HuH-7 (cell line): ENCODE data around the gene PRKN.

ENCODE experiments used
- DNase-seq: peaks from one replicate; pipeline ENCODE4 v3.0.0; 2011; ENCODE audit warnings: low spot score

Gene PRKN

DNA sequence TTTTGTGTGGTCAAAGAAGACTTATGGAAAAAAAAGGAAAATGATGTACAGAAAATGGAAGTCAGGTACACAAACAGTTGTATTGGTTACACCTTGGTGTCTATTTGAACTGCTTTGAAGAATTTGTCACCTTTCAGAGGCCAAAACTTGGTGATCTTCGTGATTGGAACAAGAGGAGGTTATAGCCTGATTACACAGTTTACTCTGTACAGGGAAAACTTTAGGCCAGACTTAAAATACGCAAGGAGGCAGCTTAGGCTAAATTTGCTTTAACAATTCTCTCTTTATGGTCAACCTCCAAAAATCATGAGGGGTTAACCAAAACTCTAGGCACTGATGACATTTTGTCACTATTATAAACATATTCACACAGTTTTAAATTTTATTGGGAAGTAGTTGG is 353.7 kb downstream of the PRKN start:
- no peak for DNase-seq

DNA sequence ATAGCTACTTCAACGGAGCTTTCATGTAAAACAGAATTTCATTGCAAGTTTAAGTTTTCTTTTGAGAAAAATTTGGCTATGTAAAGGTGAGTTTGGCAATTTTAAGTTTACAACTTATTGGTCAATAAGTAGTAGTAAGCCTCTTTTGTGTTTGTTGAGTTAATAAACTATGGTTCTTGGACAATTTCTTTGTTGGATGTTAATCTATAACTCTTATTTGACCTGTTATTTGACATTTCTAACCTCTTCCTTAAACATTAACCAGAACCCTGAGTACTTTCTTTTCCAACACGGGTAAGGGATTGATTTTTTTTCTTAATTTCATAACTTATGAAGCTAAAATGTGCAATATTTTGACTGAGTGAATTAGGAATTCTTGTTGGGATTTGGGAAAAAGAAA is 354.4 kb downstream of the PRKN start:
- DNase-seq: no peak

DNA sequence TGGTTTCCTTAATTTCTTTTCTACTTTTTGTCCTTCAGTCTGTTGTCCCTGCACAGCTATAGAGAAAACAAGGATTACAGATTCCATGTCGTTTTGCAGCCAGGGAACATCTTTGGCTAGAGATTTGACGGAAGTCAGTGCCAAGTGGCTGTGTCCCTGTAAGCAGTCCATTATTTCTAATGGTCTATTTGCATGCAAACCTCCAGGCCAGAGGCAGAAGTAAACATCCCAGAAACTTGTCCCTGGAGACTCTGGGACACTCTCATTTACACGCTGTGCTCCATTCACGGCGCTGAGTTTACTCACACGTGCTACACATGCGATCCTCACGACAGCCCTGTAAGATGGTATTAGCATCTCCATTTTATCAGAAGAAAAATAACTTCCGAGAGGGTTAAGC is 355.5 kb downstream of the PRKN start:
- no peak for DNase-seq

DNA sequence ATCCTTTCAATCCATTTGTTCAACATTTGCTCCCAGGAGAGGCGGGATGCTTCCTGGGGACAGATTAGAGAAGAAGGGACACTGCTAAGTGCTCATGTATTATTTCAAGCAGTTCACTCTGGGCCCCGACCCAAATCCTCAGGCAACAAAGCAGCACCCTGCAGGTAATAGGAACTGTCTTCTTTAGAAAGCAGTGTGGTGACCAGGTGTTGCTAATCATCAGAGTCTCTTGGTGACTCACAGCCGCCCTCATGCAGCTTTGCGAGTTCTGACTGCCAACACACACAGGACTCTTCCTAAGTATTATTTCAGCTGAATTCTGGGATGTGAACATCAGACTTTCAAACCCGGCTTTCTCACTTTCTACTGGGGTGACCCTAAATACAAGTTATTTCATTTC is 356.4 kb downstream of the PRKN start:
- DNase-seq: no peak

DNA sequence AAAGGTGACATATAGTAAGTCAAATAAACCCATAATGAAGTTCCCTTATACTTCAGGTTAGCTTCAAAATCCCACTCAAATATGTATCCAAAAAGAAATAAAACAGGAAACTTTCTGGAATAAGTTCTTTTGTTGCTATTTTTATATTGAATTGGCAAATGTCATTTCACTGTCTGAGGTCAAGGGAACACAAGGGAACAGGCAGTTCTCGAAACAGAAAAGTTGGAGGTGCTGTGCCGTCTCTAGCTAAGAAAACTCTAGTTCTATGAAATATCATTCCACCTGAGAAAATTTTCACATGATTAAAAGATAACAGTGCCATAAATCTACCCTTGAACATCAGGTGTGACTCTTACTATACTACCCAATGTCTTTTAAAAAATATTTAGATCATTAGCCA is 358.5 kb downstream of the PRKN start:
- no peak for DNase-seq

DNA sequence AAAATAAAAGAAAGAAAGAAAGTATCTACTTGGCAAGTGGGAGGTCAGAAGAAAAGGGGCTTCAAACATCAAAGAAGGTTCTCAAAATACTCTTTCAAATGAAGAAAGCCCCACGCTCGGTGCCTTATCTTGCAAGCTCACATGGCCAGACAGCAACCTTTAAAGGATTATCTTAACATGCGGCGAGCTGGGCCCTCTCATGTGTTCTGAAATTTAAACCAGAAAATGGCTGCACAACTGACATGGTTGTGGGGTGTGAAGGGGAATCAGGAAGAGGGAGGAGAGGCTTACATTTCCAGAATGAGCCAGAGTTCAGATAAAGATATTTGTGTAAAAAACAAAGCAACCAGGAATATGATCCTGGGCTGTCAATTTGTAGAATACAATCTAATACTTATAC is 363.1 kb downstream of the PRKN start:
- no peak for DNase-seq

DNA sequence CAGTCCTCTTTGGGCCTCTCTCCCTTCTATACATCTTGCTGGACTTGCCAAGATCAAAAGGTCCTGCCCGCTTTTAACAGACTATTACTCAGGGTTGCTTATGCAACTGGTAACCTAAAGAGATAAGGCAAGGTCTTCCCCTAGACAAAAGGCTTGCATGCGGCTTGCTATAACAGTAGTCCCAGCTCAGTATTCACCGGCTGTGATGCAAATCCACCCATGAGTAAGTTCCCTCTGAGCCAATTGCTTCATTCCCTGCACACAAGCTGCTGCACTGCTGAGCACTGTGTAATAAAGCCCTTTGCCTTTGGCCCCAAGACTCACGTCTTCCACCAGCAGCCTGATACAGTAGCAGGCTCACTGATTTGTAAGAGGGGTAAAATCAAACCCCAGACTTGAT is 363.8 kb downstream of the PRKN start:
- DNase-seq: peak; percentile 36

DNA sequence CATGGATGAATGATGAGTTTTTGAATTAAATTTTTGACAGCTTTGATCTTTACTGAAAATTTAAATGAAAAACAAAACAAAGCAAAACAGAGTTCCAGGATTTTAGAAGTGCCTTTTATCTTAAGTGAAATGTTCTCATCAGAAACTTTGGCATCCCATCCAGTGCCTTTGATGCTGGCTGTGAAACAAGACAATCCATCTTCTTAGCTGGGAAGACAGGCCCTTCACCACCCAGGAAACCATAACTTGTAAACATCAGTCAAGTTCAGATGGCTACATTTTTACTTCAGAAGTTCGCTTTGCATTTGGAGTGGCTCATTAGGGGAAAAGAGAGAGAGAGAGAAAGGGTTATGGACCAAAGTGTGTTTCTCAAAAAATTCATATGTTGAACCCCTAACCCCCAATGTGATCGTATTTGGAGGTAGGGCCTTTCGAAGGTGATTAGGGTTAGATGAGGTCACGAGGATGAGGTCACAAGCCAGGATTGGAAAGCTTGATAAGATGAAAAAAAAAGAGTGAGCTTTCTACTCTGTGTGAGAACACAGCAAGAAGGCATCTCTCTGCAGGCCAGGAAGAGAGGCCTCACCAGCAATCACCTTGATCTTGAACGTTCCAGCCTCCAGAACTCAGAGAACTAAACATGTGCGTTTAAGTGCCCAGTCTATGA is 366.5 kb downstream of the PRKN start:
- DNase-seq: no peak

DNA sequence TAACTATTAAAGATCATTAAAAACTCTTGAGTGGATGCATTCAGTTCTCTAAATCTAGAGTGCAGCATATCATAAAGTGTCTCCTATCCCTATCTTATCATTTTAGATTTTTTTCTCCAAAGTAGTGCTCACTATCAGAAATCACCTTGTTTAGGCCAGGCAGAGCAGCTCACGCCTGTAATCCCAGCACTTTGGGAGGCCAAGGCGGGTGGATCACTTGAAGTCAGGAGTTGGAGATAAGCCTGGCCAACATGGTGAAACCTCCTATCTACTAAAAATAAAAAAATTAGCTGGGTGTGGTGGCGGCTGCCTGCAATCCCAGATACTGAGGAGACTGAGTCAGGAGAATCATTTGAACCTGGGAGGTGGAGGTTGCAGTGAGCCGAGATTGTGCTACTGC is 368.9 kb downstream of the PRKN start:
- no peak for DNase-seq

DNA sequence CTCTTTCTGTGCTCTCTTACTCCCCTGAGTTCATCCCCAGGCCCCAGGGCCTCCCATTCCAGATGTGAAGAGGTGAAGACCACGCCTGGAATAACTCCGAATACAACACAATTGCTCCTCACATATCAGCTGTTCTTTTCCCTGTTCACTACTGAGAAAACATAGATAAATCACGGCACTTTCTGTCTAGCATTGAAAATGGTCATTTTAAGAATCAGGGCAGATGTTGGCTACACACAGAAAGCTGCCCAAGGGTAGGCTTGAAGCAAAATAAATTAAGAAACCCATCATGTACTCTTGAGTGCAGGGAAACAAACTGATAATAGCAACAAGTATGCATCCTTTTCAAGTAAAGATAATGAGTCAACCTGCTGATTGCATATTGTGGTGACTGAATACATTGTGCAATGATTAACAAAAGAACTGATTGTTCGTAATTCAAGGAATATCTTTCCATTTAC is 382.5 kb downstream of the PRKN start:
- no peak for DNase-seq

DNA sequence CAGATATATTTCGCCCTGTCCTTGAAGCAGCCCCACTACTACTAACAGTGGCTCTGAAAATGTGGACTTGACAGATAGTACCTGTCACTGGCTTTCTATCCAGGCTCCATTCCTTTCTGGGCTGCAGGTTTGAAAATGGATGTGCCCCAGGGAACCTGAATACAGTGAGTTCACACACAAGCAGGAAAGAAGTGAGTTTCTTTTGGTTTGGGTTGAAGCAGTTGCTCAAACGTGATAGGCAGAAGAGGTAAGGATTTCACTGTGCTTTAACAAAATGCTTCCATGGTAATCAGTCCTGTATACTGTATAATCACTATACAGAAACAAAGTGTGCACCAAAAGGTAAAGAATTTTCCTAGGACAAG is 382.9 kb downstream of the PRKN start:
- no peak for DNase-seq

DNA sequence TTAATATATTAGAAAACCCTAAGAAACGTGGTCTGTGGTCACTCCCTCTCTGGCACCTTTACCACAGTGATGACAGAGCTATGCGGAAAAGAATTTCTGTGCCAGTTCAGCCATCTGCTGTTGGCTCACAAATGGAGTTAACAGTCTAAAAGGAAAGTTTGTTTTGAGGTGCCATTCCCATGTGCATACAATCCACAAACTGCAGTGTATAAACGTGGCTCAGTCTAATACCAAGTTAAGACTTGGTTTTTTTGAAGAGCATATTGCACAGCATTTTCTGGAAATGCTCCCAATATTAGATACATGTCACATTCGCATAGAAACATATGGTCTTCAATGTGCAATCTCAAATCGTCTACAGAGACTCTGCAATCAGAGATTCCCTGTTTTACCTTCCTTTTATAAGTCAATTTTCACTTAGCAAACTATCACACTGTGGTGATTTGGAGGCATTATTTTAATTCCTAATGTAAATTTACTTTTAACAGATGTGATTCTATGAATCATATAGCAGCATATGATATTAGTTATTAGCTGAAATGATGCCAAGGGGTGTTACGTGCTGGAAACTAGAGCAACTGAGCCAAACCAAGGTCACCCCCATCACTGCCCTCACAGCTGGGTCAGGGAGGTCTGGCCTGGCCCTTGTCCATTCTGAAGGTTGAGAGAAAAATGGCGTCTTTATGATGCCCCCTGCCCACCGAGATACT is 383.5 kb downstream of the PRKN start:
- DNase-seq: no peak

DNA sequence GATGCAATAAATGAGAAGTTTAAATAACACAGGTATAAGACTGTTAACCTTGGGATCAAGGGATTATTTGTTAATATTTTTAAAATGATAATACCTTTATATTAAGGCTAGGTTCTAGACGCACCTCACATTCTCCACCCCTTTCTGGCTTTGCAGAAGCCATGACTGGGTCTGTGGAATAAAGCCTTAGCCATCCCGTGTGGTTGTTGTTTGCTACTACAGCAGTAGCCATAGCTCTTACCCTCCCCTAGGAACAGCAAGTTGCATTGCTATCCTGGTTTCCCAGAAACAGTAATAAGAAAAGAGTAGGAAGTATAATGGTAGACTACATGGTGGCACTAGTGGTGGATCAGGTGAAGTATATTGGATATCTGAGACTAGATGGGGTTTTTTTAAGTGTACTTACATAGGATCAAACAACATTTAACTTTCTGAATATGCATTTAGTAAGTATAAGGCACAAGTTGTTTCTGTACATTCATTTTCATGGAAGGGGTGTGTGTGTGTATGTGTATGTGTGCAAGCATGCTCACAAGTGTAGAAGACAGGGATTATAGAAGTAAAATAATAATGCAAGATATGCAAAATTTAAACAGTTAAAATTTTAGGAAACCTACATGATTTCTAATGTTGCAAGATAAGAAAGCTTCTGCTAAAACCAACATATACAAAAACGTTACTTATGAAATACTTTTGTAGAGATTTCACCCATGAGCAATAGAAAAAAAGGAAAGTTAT is 384.2 kb downstream of the PRKN start:
- peak; percentile 13 for DNase-seq

DNA sequence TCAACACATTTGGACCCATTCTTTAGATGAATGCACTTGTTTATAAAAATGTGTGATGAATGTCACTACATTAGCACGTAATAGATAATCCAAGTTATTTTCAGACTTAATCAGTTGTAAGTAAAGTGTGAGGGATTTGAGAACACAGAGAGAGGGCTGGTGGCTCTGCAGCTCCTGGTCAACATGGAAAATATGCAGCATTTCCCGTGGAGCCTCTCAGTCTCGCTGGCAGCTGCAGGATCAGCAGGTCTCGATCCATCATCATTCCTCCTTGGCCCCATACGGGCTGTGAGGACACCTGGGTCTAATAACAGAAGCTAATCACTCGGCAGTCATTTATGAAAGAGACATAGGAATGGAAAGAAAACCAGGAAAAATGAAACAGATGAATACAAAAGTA is 390.2 kb downstream of the PRKN start:
- no peak for DNase-seq

DNA sequence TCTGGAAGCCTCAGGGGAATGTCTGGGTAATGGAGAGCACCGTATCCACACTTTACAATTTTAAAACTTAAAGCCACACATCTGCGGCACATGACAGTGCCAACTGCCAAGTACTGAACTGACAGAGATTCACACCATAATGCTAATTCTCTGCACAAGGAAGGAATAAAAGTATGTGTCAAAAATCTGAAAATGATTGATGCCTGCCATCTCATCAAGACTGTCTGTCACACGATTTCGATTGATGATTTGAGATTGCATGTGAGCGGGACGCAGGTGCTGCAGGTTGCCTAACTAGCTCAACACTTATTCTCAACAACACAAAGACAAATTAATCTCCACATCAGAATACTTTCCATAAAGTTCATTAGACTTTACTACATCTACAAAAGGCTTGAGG is 391.2 kb downstream of the PRKN start:
- no peak for DNase-seq

DNA sequence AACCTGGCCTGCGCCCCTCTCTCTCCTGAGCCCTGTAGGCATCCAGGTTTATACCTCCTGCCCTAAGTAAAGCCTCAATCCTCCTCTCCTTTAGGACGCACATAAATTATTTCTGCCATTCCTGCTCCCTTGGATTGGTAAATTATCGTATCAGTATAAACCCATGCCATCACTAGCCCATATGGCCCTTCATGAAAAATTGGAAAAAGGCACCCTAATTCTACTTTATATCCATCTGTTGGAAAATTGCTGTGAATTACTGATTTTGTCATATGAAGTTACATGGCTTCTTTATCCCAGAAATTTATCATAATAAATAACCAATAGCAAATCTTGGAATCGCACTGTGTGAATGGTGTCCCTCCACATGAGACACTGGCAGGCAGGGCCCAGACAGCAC is 395.2 kb downstream of the PRKN start:
- no peak for DNase-seq

DNA sequence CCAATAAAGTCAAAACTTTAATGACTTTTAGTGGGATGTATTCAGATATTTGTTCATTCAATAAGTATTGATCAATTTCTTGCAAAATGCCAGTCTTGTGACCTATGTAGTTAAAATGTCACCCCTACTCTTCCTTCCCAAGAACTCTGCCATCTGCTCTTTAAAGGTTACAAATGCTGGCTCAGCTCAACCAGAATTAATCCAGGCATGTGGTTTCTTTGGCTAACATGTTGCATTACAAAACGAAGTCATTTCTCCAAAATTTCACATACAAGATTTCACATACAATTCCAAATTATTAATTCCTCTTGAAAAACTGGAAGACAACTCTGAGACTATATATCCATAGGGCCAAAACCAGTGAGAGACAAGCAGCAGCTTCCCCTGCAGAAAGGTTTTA is 395.7 kb downstream of the PRKN start:
- no peak for DNase-seq

DNA sequence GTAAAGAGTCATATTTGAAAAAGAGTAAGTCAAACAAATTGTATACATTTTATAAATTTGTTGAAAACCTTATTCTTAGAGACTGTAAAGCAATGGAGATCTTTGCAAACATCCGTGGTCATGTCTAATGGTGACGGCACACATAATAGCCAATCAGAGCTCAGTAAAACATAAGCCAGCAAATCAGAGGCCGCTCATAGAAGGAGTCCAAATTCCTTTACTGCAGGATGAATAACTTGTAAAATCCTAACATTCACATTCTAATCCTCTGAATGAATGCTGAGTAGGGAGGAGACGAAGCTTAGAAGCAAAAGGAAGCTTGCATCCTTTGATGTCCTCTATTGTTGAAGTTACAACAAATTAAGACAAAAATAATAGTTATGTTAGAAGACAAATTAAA is 401.7 kb downstream of the PRKN start:
- no peak for DNase-seq

DNA sequence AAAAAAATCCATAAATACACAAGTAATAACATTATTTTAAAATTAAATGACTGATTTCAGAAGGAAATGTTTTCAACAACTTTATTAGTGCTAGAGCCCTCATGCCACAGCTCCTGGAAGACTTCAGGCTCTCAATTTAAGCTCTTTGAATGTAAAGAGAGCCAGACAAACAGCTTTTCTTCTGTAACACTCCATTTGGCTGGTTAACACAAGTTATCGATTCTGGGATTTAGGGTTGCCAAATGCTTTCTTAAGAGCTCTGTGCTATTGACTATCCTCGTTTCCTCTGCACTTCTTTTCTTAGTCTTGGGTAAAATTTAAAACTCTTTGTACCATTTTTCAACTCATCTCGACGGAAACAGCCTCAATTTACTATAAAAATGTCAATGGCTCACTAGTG is 402.5 kb downstream of the PRKN start:
- no peak for DNase-seq

DNA sequence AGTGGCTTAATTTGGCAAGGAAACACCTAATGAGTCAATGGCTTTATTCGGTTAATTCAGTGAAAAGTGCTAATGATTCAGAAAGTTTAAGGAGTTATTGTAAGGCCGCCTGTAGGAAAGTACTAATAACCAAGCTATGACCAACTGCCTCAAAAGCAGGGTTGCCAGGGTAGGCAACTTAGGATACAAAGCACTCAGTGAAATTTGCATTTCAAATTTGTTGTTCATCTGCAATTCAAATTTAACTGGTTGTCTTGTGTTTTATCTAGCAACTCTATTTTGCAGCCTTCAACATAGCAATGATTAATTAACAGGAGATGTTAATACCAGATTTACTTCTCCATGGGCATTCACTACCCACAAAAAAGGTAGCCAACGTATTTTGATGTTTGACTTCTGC is 412.3 kb downstream of the PRKN start:
- no peak for DNase-seq

DNA sequence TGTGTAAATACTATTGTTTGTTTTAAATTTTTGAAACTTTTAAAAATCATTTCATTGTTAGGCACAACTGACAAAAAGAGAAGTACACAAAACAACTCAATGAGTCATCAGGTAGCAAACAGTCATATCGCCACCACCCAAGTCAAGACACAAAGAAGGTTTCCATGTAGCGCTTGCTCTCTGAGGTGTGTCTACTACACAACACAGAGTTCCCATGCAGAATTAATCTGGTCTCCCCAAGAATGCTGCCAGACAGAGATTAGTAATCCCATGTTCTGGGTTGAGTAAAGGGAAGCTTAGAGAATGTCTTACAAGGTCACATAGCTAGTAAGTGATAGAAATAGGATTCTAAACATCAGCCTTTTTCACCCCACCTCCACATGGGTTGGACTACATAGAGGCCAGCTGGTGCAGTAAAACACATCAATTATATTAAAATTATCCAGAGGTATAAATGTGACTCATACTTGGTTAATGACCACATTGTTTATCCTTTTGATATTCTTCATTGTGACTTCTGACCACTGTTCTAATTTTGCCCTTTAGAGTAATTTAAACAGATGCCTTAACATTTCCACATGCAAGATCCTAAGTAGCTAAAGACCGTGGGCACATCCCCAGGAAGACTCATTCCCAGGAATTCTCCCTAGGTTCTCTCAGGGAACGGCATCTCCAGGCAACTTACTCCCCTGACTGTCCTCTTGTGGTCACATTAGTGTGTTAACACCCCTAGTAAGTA is 413.5 kb downstream of the PRKN start:
- DNase-seq: no peak

DNA sequence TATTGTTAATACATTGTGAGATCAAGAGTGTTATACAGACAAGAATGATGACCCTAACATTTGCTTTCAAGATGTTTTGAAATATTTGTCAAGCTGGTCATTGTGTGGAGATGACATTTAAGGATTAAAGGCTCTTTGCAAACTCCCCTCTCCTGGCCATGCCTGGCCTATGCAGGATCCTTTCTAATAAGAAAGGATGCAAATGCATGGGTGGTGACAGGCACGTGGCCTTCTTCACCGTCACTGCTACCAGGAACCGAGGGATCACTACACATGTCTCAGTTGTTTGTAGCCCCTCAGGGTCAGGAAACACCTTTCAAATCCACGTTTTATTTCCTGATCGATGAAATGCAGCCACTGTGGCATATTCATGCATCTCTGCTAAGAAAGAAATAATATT is 419.7 kb downstream of the PRKN start:
- DNase-seq: no peak

DNA sequence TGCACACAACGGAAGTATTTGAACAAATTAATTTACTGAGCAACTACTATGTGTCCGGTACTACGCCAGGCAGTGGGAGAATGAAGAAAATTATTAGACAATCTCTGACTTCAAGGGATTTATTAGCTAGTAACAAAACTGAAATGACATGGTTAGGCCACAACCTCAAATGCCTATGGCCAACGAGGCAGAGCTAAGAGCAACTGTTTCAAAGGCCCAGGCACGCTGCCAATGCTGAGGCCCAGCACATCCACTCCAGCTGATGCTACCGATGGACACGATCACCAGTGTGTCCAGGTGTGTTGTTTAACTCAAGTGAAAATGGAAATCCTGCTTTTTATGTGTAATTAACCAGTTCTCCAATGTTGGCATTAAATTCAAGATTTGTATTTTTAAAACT is 420.9 kb downstream of the PRKN start:
- DNase-seq: no peak
